Gastroesophageal sphincter (tissue), 4 donors: ENCODE results near the gene SLC2A9. TPM values are rescaled to one million over a fixed set of nuclear protein-coding genes. Genes with fewer than 3 reads are reported as not detected.

Experiments
- ATAC-seq: fragments of 150-250 bp; one replicate; pipeline ENCODE4 v1.9.1; 2016; ENCODE audit warnings: mild to moderate bottlenecking, moderate library complexity
- H3K27ac ChIP-seq, 4 donors: fragments of 200-600 bp; sonication (generic) in 3 of 4; 1 replicate in 3 of 4; 2 replicates in 1 of 4; pipeline ENCODE4 v1.5.1; 2016 to 2019
- H3K27me3 ChIP-seq: fragments of 200-600 bp; sonication (generic); one replicate; pipeline ENCODE4 v1.5.1; 2019
- H3K36me3 ChIP-seq, 2 donors: fragments of 200-600 bp; sonication (generic); one replicate each; pipeline ENCODE4 v1.5.1; 2019; ENCODE audit warnings: control low read depth in 1 of 2
- H3K4me1 ChIP-seq, 3 donors: fragments of 200-600 bp; sonication (generic); 1 replicate in 2 of 3; 2 replicates in 1 of 3; pipeline ENCODE4 v1.5.1; 2016 to 2019; ENCODE audit warnings: control low read depth in 2 of 3
- H3K4me3 ChIP-seq, 2 donors: fragments of 200-600 bp; sonication (generic); one replicate each; pipeline ENCODE4 v1.5.1; 2019; ENCODE audit warnings: mild to moderate bottlenecking in 1 of 2, moderate library complexity in 1 of 2
- H3K9me3 ChIP-seq, 3 donors: fragments of 200-600 bp; sonication (generic); one replicate each; pipeline ENCODE4 v1.5.1; 2017 to 2019; ENCODE audit warnings: control low read depth in 2 of 3
- CTCF ChIP-seq, 4 experiments: fragments of 200-600 bp in 2 of 4; fragments of 450-650 bp in 2 of 4; sonication (generic) in 1 of 4; IDR thresholded peaks; one replicate each; pipeline ENCODE4 v1.5.1; 2017 to 2019; ENCODE audit warnings: antibody characterized with exemption in 4 of 4, mild to moderate bottlenecking in 2 of 4, moderate library complexity in 2 of 4
- EP300 ChIP-seq: sonication (generic); formaldehyde crosslinking; IDR thresholded peaks from one replicate; pipeline ENCODE4 v1.6.1; 2017; ENCODE audit warnings: antibody characterized with exemption, mild to moderate bottlenecking
- POLR2A ChIP-seq, 2 donors: fragments of 450-650 bp; IDR thresholded peaks; one replicate each; pipeline ENCODE4 v1.6.1; 2017; ENCODE audit warnings: antibody characterized with exemption in 2 of 2, mild to moderate bottlenecking in 2 of 2, moderate library complexity in 1 of 2
- POLR2AphosphoS5 ChIP-seq: sonication (generic); formaldehyde crosslinking; IDR thresholded peaks from one replicate; pipeline ENCODE4 v1.6.1; 2017; ENCODE audit warnings: antibody characterized with exemption
- WGBS, 2 donors: methylation state at CpG; one replicate each; pipeline ENCODE4 v1.1.5; 2018; ENCODE audit warnings: low coverage in 1 of 2; 5-methylcytosine and 5-hydroxymethylcytosine counted together
- total RNA-seq, 4 donors: library from RNA; depleted of rRNA; stranded (reverse); fragments of >200 nt; gene quantifications; one replicate each; pipeline ENCODE4 v1.1.0, GENCODE V29; 2016

Gene SLC2A9
- total RNA-seq, 4 donors from 2014 or later, result 3.1 to 6.5 (median 4.3) TPM

GRCh38 chr4:10020106-10020505 lies 1.2 kb downstream of the SLC2A9 start:
- WGBS, 2 donors, result 87 to 88% methylated on average over 2 to 3 of the region's 6 CpGs
- no peak overlapping the region for H3K4me3 ChIP-seq

DNA sequence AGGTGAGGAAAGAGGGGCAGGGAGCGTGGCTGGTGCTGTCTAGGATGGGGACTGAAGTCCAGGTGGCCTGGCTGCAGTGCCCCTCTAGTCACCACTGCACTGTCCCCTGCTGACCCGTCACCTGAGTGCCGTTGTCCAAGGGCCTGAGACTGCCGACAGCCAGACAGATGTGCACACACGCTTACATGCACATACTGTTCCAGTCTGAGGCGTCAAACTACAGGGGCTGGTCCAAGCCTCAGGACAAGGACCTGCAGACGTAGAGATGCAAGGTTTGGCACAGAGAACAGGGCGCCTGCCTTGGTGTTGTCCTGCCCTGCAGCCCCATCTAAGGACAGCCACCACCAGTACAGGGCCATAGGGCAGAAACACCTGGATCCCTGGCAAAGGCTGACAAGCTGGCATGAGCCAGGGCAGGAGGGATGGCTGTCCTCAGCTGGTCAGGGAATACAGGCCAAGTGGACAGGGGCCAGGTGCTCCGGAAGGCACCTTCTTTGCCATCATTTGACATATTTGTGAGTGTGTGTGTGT lies 1.7 kb downstream of the SLC2A9 start:
- H3K4me3 ChIP-seq, result peak overlapping the region in 1 of 2 donors; percentile 52
- TF ChIP-seq POLR2A (IDR thresholded peaks at IDR 0.05) (no peak), EP300 (no peak), CTCF (IDR thresholded peaks at IDR 0.05) (no peak), POLR2AphosphoS5 (no peak)
- H3K4me1 ChIP-seq, result peaks cover 0 to 39% (median 25%) of the 10 kb centered on the region in 3 donors
- H3K9me3 ChIP-seq, result no peaks in the 10 kb centered on the region
- no peaks in the 10 kb centered on the region for H3K27me3 ChIP-seq
- WGBS, 2 donors, result 53% methylated on average over 2 of the region's 9 CpGs; no CpG with 5 or more reads in 1 of the 2 donors
- peak overlapping the region; percentile 44 to 95 (median 88) for H3K27ac ChIP-seq
- no peaks in the 10 kb centered on the region for H3K36me3 ChIP-seq
- peak; percentile 13 for ATAC-seq

More at GRCh38 chr4:10020106-10020505, 1.2 kb downstream of the SLC2A9 start:
- Histone ChIP-seq H3K4me1 (peaks cover 0 to 38% (median 25%) of the 10 kb centered on the region in 3 donors), H3K36me3 (no peaks in the 10 kb centered on the region), H3K27ac (peak overlapping the region in 3 of 4 donors; percentile 88 to 95 (median 89)), H3K27me3 (no peaks in the 10 kb centered on the region), H3K9me3 (no peaks in the 10 kb centered on the region)
- ATAC-seq, result no peak
- TF ChIP-seq CTCF (IDR thresholded peaks at IDR 0.05) (no peak), POLR2A (IDR thresholded peaks at IDR 0.05) (no peak), POLR2AphosphoS5 (no peak), EP300 (no peak)

DNA sequence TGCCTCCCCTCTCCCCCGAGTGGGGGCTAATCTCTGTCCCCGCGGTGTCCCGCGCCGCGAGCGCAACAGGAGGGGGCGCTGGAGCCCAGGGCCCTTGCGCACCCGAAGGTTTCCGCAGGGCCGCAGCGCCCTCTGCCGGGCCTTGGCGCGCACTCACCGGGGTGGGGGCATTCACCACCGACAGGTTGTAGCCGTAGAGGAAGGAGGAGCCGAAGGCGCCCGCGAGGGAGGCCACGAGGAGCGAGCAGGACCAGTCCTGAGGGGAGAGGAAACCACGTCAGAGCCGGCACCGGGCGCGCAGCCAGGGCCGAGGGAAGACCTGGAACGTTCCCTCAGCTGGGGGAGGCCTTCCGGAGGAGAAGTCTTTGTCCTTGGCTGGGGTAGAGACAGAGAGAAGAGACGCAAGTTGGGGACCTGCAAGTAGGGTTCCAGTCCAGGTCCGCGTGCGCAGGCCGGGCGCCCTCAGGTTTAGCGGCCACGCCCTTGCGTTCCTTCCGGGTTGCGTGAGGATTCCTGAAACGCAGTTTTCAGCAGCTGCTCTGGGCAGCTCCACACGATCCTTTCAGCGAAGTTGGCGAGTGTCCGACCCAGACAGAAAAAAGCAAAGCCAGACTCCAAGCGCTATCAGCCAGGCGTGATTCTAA lies 2.4 kb downstream of the SLC2A9 start:
- Histone ChIP-seq H3K4me1 (peaks cover 0 to 39% (median 25%) of the 10 kb centered on the region in 3 donors), H3K4me3 (peak overlapping the region; percentile 7 to 52), H3K36me3 (no peaks in the 10 kb centered on the region), H3K27ac (peak overlapping the region; percentile 44 to 95 (median 88)), H3K9me3 (no peaks in the 10 kb centered on the region), H3K27me3 (no peaks in the 10 kb centered on the region)
- WGBS, 2 donors, result 0 to 3% methylated on average over 2 to 6 of the region's 52 CpGs
- ATAC-seq, result peak; percentile 97
- TF ChIP-seq POLR2AphosphoS5, result peak; percentile 83
- no peak for TF ChIP-seq EP300
- peak in 3 of 4 experiments; percentile 99 for TF ChIP-seq CTCF (IDR thresholded peaks at IDR 0.05)
- TF ChIP-seq POLR2A (IDR thresholded peaks at IDR 0.05), result peak in 1 of 2 donors; percentile 52

- Histone ChIP-seq H3K4me3 (no peak overlapping the region), H3K36me3 (no peaks in the 10 kb centered on the region), H3K27me3 (no peaks in the 10 kb centered on the region), H3K4me1 (peaks cover 0 to 35% (median 25%) of the 10 kb centered on the region in 3 donors), H3K9me3 (no peaks in the 10 kb centered on the region), H3K27ac (no peak overlapping the region)
- TF ChIP-seq POLR2AphosphoS5 (no peak), POLR2A (IDR thresholded peaks at IDR 0.05) (no peak), CTCF (IDR thresholded peaks at IDR 0.05) (no peak), EP300 (no peak)
- ATAC-seq, result no peak
- WGBS, 2 donors, result 84 to 90% methylated on average over 7 to 9 of the region's 11 CpGs
Observed at GRCh38 chr4:10017037-10017893, 4.0 kb downstream of the SLC2A9 start.
